Caco-2 (cell line): ENCODE measurements around the gene RPA1. TPM values are rescaled to one million over a fixed set of nuclear protein-coding genes. Genes with fewer than 3 reads are reported as not detected.

Source experiments
- BruUV-seq: library from RNA; stranded (reverse); fragments of 400-500 nt; replicated peaks from 2 replicates; lab custom pipeline; 2021; lab: Mats Ljungman, UMichigan
- CTCF ChIA-PET: fragments of 300-600 bp; sonication (Branson Sonifier 250); formaldehyde crosslinking; loops from one replicate; lab custom pipeline; 2022; ENCODE audit warnings: antibody characterized with exemption; lab: Charles Lee
- POLR2A ChIA-PET: fragments of 300-600 bp; sonication (Branson Sonifier 250); formaldehyde crosslinking; loops from one replicate; lab custom pipeline; 2022; ENCODE audit warnings: antibody characterized with exemption; lab: Charles Lee
- DNase-seq, 2 experiments: peaks; one replicate each; pipeline versions ENCODE4 v3.0.0 to v3.0.0-alpha.2; 2020 to 2022
- H3K27me3 ChIP-seq: replicated peaks from 2 replicates; pipeline ENCODE4 v1.6.0; 2011; ENCODE audit warnings: low read length; ENCODE audit not compliant: control insufficient read depth, insufficient read depth
- H3K36me3 ChIP-seq: 2 replicates; pipeline ENCODE4 v1.5.1; 2011; ENCODE audit warnings: low read length; ENCODE audit not compliant: control insufficient read depth, insufficient read depth
- H3K4me1 ChIP-seq: fragments of 250-450 bp; sonication (Bioruptor Pico); 2 replicates; pipeline ENCODE4 v1.5.1; 2020; ENCODE audit warnings: mild to moderate bottlenecking
- H3K4me3 ChIP-seq: 2 replicates; pipeline ENCODE4 v1.5.1; 2011; ENCODE audit warnings: low read depth, mild to moderate bottlenecking, control low read depth, low read length
- H3K9me3 ChIP-seq: fragments of 250-450 bp; sonication (Bioruptor Pico); 2 replicates; pipeline ENCODE4 v1.5.1; 2020; ENCODE audit warnings: mild to moderate bottlenecking, moderate library complexity
- H3K27ac Mint-ChIP-seq: one replicate; pipeline ENCODE4 v1.8.0; 2022; ENCODE audit warnings: mixed read lengths; ENCODE audit not compliant: unreplicated experiment
- H3K27me3 Mint-ChIP-seq: one replicate; pipeline ENCODE4 v1.8.0; 2022; ENCODE audit warnings: mixed read lengths; ENCODE audit not compliant: insufficient read depth, unreplicated experiment
- H3K36me3 Mint-ChIP-seq: one replicate; pipeline ENCODE4 v1.8.0; 2022; ENCODE audit warnings: mild to moderate bottlenecking, mixed read lengths; ENCODE audit not compliant: insufficient read depth, unreplicated experiment
- H3K4me1 Mint-ChIP-seq: one replicate; pipeline ENCODE4 v1.8.0; 2022; ENCODE audit warnings: low read depth, mixed read lengths; ENCODE audit not compliant: unreplicated experiment
- H3K4me3 Mint-ChIP-seq: one replicate; pipeline ENCODE4 v1.8.0; 2022; ENCODE audit warnings: mild to moderate bottlenecking, moderate library complexity, mixed read lengths; ENCODE audit not compliant: unreplicated experiment
- H3K9me3 Mint-ChIP-seq: one replicate; pipeline ENCODE4 v1.8.0; 2022; ENCODE audit warnings: mixed read lengths; ENCODE audit not compliant: unreplicated experiment
- intact Hi-C: fragments of 100-400 bp; cut with micrococcal nuclease; formaldehyde crosslinking; loops from one replicate; pipeline ENCODE4 v1.10.0; 2022; ENCODE audit not compliant: unreplicated experiment
- total RNA-seq: library from RNA; stranded (reverse); gene quantifications from 2 replicates; pipeline ENCODE4 v1.2.3, GENCODE V29; 2022
- TF ChIP-seq, protein P1 (sequence below), 2 experiments: fragments of 200-600 bp in 1 of 2; IDR thresholded peaks; 1 replicate in 1 of 2; 2 replicates in 1 of 2; pipeline versions ENCODE4 v1.5.1 to v1.8.0; 2011 to 2022; ENCODE audit warnings: antibody characterized with exemption in 1 of 2, control low read depth in 1 of 2, inconsistent platforms in 1 of 2, low read depth in 1 of 2, low read length in 1 of 2, mild to moderate bottlenecking in 1 of 2, moderate library complexity in 1 of 2; ENCODE audit not compliant: insufficient read depth in 1 of 2, severe bottlenecking in 1 of 2, unreplicated experiment in 1 of 2

Gene RPA1
- total RNA-seq, 1 experiment from 2014 or later, result 167 TPM

DNA sequence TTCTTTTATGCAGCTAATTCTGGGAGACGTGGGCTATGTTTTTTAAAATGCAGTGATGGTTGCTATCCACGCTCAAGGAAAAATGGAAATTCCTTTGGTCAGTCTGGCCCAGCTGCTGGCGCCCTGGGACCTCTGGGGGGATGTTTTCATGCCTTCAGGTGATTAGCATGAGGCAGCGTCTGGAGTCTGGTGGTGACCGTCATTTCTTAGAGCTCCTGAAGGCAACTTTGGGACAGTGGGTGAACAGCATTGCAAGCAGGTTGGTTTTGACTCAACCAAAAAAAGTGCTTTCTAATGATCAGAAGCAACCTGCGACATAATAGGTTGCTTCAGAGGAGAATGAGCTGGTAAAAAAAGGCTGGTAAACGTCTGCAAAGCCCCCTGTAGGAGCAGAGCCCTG lies 82.3 kb downstream of the RPA1 start:
- no peaks in the 10 kb centered on the region for H3K9me3 Mint-ChIP-seq
- peaks cover 2% of the 10 kb centered on the region for H3K27me3 Mint-ChIP-seq
- no peaks in the 10 kb centered on the region for H3K27me3 ChIP-seq
- intact Hi-C loops, result no loop called here
- H3K27ac Mint-ChIP-seq, result no peak overlapping the region
- BruUV-seq, result no TSS peak
- H3K36me3 Mint-ChIP-seq, result no peaks in the 10 kb centered on the region
- no peaks in the 10 kb centered on the region for H3K4me1 Mint-ChIP-seq
- POLR2A ChIA-PET, result no interaction called here
- CTCF ChIA-PET, result interaction anchor here (0.6 kb wide), 1 partner anchor 269 kb away, joined by 5 read pairs; no protein-coding TSS in a partner anchor
- no peak for DNase-seq
- TF ChIP-seq, protein P1, sequence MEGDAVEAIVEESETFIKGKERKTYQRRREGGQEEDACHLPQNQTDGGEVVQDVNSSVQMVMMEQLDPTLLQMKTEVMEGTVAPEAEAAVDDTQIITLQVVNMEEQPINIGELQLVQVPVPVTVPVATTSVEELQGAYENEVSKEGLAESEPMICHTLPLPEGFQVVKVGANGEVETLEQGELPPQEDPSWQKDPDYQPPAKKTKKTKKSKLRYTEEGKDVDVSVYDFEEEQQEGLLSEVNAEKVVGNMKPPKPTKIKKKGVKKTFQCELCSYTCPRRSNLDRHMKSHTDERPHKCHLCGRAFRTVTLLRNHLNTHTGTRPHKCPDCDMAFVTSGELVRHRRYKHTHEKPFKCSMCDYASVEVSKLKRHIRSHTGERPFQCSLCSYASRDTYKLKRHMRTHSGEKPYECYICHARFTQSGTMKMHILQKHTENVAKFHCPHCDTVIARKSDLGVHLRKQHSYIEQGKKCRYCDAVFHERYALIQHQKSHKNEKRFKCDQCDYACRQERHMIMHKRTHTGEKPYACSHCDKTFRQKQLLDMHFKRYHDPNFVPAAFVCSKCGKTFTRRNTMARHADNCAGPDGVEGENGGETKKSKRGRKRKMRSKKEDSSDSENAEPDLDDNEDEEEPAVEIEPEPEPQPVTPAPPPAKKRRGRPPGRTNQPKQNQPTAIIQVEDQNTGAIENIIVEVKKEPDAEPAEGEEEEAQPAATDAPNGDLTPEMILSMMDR (IDR thresholded peaks at IDR 0.05; ENCODE audit: insufficient read depth in 1 of 2, low read depth in 1 of 2, low read length in 1 of 2, severe bottlenecking in 1 of 2, unreplicated experiment in 1 of 2), result no peak
- peaks cover 7% of the 10 kb centered on the region for H3K4me1 ChIP-seq
- no peak overlapping the region for H3K4me3 Mint-ChIP-seq
- H3K4me3 ChIP-seq, result no peak overlapping the region
- H3K9me3 ChIP-seq, result no peaks in the 10 kb centered on the region
- no peaks in the 10 kb centered on the region for H3K36me3 ChIP-seq

DNA sequence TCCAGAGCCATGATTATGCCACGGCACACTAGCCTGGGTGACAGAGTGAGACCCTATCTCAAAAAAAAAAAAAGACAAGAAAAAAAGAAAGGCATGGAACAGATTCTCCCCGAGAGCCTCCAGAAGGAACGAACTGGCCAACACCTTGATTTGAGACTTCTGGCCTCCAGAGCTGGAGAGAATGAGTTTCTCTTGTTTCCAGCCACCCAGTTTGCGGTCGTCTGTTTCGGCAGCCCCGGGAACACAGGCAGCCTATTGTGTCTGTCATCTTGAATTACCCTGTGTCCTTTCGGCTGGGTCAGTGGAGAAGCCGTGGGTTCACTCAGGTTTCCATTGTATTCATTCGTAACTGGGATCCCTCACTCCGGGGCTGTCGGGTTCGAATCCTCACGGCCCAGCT lies 83.9 kb downstream of the RPA1 start:
- H3K9me3 ChIP-seq, result no peaks in the 10 kb centered on the region
- H3K4me3 Mint-ChIP-seq, result no peak overlapping the region
- no peaks in the 10 kb centered on the region for H3K36me3 Mint-ChIP-seq
- H3K4me1 Mint-ChIP-seq, result no peaks in the 10 kb centered on the region
- no peaks in the 10 kb centered on the region for H3K36me3 ChIP-seq
- H3K9me3 Mint-ChIP-seq, result no peaks in the 10 kb centered on the region
- DNase-seq, result no peak
- TF ChIP-seq, protein P1 (IDR thresholded peaks at IDR 0.05; ENCODE audit: insufficient read depth in 1 of 2, low read depth in 1 of 2, low read length in 1 of 2, severe bottlenecking in 1 of 2, unreplicated experiment in 1 of 2), result no peak
- ChIA-PET CTCF (no interaction called here), POLR2A (no interaction called here)
- peaks cover 2% of the 10 kb centered on the region for H3K27me3 Mint-ChIP-seq
- no peak overlapping the region for H3K27ac Mint-ChIP-seq
- no TSS peak for BruUV-seq
- intact Hi-C loops, result no loop called here
- H3K4me3 ChIP-seq, result no peak overlapping the region
- no peaks in the 10 kb centered on the region for H3K27me3 ChIP-seq
- H3K4me1 ChIP-seq, result peaks cover 7% of the 10 kb centered on the region

DNA sequence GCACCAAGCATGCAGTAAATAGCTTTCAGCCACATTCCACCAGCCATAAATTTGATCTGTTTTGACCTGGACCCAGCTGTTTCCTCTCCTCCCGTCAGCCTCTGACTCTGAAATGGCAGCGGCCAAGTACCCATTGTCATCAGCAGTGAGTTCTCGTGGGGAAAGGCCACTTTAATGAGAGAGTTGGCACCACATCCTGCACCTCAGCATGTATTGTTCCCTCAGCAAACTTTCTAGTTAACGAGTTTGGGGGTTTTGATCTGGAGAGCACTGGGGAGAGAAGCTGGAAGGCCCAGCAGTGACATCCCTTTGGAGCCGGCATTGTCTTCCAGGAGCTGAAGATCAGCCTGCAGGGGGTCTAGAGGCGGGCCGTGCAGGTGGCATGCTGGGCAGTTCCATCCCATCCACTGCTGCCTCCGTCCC lies 84.9 kb downstream of the RPA1 start:
- intact Hi-C loops, result no loop called here
- Mint-ChIP-seq H3K4me3 (no peak overlapping the region), H3K27me3 (peaks cover 2% of the 10 kb centered on the region), H3K36me3 (no peaks in the 10 kb centered on the region), H3K27ac (no peak overlapping the region), H3K9me3 (no peaks in the 10 kb centered on the region), H3K4me1 (no peaks in the 10 kb centered on the region)
- ChIA-PET CTCF (no interaction called here), POLR2A (no interaction called here)
- Histone ChIP-seq H3K27me3 (no peaks in the 10 kb centered on the region), H3K36me3 (no peaks in the 10 kb centered on the region), H3K4me3 (no peak overlapping the region), H3K9me3 (no peaks in the 10 kb centered on the region), H3K4me1 (peaks cover 6% of the 10 kb centered on the region)
- no TSS peak for BruUV-seq
- no peak for DNase-seq
- TF ChIP-seq, protein P1 (IDR thresholded peaks at IDR 0.05; ENCODE audit: insufficient read depth in 1 of 2, low read depth in 1 of 2, low read length in 1 of 2, severe bottlenecking in 1 of 2, unreplicated experiment in 1 of 2), result no peak
